Fibroblast of villous mesenchyme (primary cell): Measurements from ENCODE around the gene JMJD1C. TPM values are rescaled to one million over a fixed set of nuclear protein-coding genes. Genes with fewer than 3 reads are reported as not detected.

Experiments
- DNase-seq: peaks from one replicate; pipeline ENCODE4 v3.0.0-alpha.2; 2010; ENCODE audit warnings: low read depth
- H3K4me3 ChIP-seq: 2 replicates; pipeline ENCODE4 v1.5.1; 2011; ENCODE audit warnings: low read depth, mild to moderate bottlenecking, low read length
- CTCF ChIP-seq: IDR thresholded peaks from 2 replicates; pipeline ENCODE4 v1.5.1; 2012; ENCODE audit warnings: low read depth, mild to moderate bottlenecking, low read length; ENCODE audit not compliant: insufficient read depth
- total RNA-seq: library from RNA; depleted of rRNA; stranded (reverse); fragments of >200 nt; gene quantifications from 2 replicates; pipeline ENCODE4 v1.2.3, GENCODE V29; 2012

The JMJD1C gene
- total RNA-seq, 1 donor, result 98.4 TPM

DNA sequence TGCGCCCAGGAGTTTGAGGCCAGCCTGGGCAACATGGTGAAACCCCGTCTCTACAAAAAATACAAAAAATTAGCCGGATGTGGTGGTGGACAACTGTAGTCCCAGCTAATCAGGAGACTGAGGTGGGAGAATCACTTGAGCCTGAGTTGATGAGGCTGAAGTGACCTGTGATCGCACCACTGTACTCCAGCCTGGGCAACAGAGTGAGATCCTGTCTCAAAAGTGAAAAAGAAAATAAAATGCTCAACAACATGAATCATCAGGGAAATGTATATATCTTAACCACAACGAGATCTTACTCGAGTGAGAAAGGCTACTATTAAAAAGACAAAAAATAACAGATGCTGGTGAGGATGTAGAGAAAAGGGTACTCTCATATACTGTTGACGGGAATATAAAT is 72.7 kb downstream of the JMJD1C start:
- no peak for TF ChIP-seq CTCF
- no peak for DNase-seq
- no peak overlapping the region for H3K4me3 ChIP-seq

- DNase-seq, result no peak
- no peak overlapping the region for H3K4me3 ChIP-seq
- TF ChIP-seq CTCF, result no peak
These were observed 73.6 kb downstream of the JMJD1C start for GRCh38 chr10:63392224-63392623.

GRCh38 chr10:63391812-63392211 is 74.0 kb downstream of the JMJD1C start:
- peak; percentile 30 for DNase-seq
- no peak overlapping the region for H3K4me3 ChIP-seq
- TF ChIP-seq CTCF, result no peak

GRCh38 chr10:63390521-63390920 is 75.3 kb downstream of the JMJD1C start:
- no peak for DNase-seq
- no peak overlapping the region for H3K4me3 ChIP-seq
- TF ChIP-seq CTCF, result no peak

DNA sequence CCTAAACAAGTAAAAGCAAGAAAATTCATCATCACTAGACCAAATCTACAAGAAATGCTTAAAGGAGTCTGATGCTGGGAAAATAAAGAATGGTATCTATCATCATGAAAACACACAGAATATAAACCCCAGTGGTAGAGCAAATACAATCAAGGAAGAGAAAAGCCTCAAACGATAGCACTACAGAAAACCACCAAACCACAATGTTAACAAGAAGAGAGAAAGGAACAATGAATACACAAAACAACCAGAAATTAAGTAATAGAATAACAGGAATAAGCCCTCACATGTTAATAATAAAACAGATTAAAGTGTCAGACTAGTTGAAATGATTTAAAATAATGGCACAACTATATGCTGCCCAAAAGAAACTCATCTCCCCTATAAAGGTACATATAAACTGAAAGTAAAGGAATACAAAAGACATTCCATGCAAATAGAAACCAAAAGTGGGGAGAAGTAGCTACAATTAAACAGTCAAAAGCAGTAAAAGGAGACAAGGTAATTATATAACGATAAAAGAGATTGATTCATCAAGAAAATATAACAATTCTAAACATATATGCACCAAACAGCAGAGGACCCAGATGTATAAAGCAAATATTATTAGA is 77.3 kb downstream of the JMJD1C start:
- no peak overlapping the region for H3K4me3 ChIP-seq
- peak; percentile 34 for DNase-seq
- TF ChIP-seq CTCF, result no peak

DNA sequence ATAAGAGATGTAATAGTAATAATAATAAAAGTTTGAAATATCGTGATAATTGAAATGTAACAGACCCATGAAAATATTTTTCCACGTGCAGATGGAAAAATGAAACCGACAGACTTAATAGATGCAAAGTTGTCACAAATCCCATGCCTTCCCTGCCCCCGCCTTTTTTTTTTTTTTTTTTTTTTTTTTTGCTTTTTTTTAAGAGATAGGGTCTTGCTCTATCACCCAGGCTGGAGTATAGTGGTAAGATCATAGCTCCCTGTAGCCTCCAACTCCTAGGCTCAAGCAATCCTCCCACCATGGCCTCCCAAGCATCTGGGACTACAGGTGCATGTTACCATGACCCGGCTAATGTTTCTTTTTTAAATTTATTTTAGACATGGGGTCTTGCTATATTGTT is 80.5 kb downstream of the JMJD1C start:
- DNase-seq, result no peak
- no peak overlapping the region for H3K4me3 ChIP-seq
- no peak for TF ChIP-seq CTCF

DNA sequence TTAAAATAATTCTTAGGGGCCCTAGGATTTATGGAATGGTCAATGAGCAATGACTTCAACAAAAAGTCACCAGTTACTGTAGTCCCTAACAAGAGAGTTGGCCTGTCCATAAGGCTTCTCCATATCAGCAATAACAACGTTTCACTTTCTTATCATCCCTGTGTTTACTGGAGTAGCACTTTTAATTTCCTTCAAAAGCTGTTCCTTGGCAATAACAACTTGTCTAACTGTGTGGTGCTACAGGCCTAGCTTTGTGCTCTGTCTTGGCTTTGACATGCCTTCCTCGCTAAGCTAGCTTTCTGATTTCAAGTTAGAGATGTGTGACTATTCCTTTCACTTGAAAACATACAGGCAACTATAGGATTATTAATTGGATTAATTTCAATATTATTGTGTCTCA is 81.1 kb downstream of the JMJD1C start:
- TF ChIP-seq CTCF, result no peak
- H3K4me3 ChIP-seq, result no peak overlapping the region
- no peak for DNase-seq
